ENCODE data around the gene RPS6KA2.
"Not testable (repeated sequence)": the region's sequence is repeated elsewhere in the genome, so short reads cannot be mapped to it uniquely, and the experiment has no call there.

RPS6KA2 gene

DNA sequence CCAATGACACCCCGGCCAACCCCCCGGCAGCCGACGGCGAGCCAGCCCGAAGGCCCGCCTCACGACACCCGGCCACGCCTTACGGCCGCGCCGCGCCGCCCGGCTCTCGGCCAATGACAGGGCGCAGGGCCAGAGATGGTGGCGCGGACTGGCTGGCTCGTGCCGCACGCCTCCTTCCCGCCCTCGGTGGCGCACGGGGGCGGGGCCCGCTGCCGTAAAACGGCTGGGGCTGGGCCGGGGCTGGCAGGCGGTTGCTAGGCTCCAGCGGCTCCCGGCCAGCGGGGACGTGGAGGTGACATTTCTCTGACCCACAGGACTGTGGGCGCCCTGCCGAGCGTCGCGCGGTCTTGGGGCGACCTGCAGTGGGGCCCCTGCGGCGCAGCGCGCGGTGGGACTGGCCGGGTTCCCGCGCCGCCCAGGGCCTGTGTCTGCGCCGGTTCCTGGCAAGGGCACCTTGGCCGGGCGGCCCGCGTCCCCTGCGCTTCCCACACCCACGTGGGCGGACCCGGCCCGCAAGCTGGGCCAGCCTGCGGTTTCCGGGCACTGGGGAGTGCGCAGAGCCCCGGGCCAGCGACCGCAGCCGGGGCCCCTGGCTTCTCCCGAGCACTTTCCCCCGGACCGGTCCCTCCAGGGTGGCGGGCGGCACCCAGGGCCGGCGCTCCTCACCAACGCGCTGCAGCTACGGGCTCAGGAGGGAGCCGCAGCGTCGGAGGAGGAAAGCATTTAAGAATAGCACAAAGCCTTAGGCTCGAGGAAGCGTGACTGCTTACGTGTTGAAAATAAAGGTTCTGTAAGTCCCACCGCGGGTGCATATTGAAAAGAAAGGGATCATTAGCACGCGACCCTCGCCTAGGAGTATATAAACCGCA is 243.9 kb downstream of the RPS6KA2 start, which contains the start of gene MPC1:
Gene MPC1, minus strand, starts transcription at position 8 of the 869 bp plus-strand sequence. CDS start 64 bp downstream, outside the sequence.
- DNase-seq: peak; percentile 93 to 97

DNA sequence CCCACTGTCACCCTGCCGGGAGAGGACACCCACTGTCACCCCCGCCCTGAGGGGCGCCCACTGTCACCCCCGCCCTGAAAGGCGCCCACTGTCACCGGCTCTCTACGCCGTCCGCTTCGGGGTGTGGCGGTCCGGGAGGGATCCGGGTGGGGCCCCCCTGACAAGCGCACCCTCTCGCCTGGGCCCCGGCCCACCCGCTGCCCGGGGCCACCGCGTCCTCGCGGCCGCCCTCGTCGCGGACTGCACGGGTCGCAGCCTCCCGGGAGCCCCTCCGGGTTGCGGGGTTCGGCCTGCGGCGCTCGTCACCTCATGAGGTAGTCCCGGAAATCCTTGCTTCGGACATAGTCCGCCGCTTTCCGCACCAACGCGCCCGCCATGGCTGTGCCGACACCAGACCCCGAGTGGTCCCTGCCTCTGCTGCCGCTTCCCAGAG is 244.5 kb downstream of the RPS6KA2 start:
- peak in 1 of 2 experiments; percentile 50 for DNase-seq

DNA sequence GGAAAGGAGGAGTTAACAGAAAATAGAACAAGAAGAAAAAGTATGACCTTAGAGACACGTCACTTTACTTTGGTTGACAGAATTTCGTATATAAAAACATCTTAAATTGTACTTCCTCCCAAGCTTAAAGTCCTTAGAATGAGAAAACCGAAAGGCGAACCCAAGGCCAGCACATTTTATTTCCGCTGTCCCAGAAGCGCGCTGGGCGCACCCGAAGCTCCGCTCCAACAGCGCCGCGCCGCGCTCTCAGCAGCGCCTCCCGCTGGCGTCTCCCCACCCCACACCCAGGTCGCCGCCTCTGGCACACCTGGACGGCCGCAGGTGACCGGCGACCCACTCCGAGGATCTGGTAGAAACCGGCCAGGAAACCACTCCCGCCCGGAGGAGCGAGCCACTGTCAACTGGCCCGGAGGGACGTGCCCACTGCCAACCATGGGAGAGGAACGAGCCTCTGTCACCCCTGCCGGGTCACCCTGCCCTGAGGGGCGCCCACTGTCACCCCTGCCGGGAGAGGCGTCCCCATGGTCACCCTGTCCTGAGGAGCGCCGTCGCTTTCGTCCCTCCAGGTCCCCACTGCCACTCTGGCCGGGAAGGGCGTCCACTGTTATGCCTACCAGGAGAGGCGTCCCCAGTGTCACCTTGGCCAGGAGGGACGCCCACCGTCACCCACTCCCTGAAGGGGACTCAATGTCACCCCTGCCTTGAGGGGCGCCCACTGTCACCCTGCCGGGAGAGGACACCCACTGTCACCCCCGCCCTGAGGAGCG is 245.1 kb downstream of the RPS6KA2 start:
- DNase-seq: peak; percentile 16 to 65

DNA sequence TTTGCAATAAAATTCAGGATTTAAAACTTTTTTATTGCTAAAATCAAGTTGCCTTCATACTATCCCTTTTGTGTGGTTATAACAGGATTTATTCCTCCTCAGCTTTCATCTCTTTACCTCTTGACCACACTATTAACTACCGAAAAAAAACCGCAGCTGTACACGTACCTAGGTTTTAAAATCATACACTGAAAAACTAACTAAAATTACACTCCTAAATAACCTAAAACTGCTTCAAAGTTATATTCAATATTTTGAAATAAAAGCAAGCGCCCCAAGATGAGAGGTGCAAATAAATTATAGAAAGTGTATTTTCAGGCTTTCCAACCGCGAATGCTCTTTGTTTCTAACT is 245.7 kb downstream of the RPS6KA2 start:
- no peak for DNase-seq

DNA sequence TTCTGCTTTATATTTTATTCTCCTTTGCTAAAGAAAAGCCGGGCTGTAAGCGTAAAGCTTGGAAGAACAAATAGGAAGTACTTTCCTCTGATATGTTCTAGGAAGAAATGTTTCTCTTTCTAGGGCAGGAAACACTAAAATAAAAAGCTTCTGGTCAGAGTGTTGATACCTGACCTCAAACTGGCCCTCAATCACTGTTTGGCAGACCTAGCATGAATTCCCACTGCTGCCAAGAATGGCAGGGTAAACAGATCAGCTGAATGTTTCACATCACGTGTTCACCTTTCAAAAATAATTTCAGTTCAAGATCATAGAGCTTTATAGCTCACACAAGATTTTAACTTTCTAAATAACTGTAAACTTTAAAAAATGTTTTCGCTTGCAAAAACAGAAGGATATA is 247.3 kb downstream of the RPS6KA2 start:
- DNase-seq: no peak

DNA sequence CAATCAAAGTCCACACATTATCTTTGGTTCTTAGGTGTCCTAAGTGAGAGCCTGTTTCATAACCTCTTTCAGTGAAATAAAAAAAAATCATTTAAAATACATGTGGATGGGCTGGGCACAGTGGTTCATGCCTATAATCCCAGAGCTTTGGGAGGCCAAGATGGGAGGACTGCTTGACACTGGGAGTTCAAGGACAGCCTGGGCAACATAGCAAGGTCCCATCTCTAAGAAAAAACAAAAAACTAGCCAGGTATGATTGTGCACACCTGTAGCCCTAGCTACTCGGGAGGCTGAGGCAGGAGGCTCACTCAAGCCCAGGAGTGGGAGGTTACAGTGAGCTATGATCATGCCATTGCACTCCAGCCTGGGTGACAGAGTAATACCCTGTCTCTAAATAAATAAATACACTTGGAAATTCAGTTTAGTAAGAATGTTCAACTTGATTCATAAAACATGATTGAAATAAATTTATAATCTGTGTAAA is 247.9 kb downstream of the RPS6KA2 start:
- DNase-seq: no peak

DNA sequence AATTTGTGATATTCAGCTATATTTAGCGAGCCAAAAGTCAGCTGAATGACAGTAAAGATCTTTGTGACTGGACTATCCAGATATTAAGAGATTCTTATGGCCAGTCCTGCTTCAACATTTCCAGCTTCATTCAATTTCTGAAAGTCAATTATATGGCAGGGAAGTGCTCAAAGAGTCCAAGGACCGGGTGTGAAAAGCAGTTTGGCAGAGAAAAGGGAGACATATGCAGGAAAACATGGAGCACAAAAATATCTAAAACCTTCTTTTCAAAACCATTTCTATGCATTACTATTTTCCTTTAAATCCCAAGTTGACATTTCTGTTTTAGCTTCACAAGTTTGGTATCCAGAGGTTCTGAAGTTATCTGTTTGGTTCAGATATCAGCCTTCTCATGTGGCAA is 249.3 kb downstream of the RPS6KA2 start:
- DNase-seq: no peak

DNA sequence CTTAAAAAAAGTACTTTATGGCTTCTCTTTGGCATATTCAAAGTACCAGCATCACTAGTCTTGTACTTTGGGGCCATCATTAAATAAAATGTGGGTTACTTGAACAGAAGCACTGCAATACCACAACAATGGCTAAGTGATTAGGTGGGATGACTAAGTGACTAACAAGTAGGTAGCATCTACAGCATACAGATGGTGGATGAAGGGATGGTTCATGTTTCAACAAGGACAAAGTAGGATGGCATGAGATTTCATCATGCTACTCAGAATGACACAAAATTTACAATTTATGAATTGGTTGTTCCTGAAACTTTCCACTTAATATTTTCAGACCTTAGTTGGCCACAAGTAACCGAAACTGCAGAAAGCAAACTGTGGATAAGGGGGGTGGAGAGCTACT is 252.0 kb downstream of the RPS6KA2 start:
- DNase-seq: no peak

DNA sequence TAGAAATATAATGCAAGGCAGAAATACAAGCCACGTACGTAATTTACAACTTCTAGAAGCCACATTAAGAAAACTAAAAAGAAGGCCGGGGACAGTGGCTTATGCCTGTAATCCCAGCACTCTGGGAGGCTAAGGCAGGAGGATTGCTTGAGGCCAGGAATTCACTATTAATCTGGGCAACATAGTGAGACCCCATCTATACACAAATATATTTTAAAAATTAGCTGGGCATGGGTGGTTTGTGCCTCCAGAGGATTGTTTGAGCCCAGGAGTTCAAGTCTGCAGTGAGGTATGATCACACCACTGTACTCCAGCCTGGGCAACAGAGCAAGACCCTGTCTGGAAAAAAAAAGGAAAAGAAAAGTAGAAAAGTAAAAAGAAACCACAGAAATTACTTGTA is 256.6 kb downstream of the RPS6KA2 start:
- no peak for DNase-seq

DNA sequence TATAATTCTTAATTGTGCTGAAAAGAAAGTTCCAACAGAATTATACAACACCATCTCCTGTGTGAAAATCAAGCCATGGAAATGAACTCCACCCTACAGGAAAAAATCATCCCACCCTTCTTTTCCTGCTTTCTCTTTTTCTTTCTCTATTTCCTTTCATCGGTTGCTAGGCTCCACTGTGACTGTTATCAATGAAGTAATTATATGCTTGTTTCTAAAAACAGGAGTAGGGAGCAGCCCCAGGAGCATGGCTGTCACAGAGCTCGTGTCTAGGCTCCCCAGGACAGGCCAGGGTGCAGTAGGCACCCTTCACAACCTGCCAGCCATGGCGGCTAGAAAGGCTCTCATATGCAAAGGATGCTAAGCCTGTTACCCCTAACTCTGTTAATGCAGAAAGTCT is 257.3 kb downstream of the RPS6KA2 start:
- no peak for DNase-seq

DNA sequence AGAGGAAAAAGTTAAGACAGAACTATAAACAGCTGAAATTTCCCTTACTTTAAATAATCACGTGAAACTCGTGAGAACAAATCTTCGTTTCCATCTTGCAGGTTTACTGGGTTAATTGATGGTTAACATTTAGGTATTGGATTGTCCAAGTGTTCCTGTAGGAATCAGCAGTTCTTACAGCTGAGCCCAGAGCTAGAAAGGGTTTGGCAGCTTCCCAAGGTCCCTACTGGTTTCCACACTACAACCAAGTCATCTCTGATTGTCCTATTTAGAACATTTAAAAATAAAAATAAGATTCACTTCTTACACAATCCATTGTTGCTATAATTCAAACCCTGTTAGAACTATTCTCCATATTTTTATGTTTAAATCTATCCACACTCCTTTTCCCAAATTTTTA is 260.1 kb downstream of the RPS6KA2 start:
- no peak for DNase-seq

DNA sequence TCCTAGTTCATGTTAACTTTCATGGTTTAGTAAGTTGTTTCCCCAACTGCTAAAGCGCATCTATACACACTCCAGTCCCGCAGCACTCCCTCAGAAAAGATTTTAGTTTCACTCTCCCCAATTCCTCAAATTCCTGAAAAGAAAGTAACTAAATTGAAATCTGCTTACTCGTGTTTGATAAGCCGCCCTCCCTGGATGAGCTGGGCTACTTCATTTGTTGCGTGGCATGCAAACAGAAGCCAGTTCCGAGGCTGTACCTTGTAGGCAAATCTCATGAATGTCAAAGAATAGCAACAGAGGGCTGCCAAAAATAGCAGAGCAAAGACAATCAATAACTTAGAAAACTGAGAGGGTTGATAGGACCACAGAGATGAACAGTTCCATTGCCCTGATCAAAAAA is 261.2 kb downstream of the RPS6KA2 start:
- DNase-seq: no peak

DNA sequence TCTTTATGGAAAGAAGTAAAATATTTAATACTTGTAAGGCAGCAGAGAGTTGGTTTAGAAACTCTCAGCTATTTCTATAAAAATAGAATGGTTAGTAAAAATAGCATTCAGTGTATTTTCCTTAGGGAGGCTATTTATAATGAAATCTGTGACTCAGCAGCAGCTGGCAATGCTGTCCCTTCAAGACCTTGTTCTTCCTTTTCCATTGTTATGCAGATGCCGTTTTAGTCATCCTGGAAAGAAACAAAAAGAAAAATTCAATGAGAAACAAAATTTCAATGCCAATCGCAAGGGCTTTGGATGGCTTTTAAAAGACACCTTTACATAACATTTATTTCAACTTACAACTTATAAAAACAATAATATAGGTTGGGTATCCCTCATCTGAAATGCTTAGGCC is 261.8 kb downstream of the RPS6KA2 start:
- no peak for DNase-seq

DNA sequence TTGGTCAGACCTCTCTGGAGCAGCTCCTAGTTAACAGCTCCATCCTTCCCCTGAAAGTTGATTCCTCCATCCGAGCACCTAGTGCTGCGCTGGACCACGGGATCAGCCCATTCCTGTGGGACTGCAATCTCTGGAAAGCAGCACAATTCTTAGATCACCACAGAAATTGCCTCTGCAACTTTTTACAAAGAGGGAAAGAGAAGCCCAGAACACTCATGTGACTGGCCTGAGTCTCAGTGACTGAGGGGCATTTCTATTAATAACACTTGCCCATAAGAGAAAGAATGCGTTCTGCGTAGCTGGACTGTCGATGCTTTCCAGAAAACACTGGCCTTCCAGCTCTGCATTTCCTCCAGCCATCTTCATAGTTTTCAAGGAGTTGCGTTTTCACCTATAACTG is 262.6 kb downstream of the RPS6KA2 start:
- DNase-seq: no peak

DNA sequence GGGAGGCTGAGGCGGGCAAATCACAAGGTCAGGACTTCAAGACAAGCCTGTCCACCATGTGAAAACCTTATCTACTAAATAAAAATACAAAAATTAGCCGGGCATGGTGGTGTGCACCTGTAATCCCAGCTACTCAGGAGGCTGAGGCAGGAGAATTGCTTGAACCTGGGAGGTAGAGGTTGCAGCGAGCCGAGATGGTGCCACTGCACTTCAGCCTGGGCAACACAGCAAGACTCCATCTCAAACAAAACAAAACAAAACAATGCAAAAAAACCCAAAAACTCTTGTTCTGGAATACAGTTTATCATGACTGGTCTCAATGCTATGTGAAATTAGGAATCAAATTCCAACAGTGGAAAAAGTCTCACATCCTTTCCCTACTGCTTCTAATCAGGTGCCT is 264.6 kb downstream of the RPS6KA2 start:
- DNase-seq: not testable (repeated sequence)

DNA sequence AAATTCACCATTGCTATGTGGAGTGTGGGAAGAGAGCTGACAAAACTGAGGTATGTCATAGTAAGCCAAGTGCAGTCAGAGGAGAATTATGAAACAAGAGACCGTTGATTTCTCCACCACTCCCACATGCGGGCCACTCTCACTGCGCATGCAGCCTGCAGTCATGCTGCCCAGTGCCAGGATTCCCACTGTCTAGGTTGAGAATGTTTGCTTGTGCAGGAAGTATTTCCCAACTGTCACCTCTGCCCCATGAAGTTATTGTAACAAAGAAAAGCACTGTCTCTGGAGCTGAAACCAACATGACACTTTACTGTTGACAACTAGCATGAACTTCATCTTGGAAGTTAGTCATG is 266.0 kb downstream of the RPS6KA2 start:
- DNase-seq: no peak

DNA sequence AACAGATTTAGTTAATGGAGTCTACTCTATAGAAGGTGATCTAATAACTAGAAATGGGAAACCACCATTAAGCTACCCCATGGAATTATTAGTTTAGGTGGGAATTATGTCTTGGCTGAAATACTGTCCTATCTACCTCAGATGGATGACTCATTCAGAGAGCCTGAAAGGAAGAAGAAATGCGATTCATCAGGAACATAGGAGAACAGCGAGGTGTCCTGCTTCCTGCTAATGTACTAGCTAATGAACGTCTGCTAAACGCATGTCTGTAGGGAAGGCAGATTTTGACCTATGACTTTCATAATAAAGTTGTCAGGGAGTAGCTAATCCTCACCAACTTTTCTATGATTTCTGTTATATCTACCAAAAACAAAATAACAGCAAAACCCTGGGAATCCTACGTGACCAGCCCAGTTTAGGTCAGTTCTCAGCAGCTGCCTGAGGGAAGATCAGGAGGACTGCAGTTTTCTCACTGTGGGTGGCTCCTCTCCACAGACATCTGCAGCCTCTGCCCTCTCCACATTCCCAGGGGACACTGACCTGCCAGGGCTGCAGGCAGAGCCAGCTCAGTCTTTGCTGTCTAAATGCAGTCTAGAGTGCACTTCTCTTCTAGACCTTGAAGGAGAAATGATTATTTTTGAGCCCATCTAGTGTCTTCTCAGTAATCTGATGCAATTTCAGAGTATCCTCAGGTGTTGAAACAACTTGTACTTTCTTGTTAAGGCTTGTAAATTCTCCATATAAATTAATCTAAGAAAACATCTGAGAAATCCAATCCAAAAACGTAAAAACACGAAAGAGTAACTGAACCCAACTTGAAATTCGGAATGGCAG is 266.6 kb downstream of the RPS6KA2 start:
- DNase-seq: no peak

Measured in NCI-H524 (cell line).